IgD-negative memory B cell (primary cell): ENCODE measurements around the gene TOR1A. TPM values are rescaled to one million over a fixed set of nuclear protein-coding genes. Genes with fewer than 3 reads are reported as not detected.

Source experiments
- H3K27ac Mint-ChIP-seq, 3 donors: one replicate each; pipeline ENCODE4 v1.8.0; 2020 to 2022; ENCODE audit warnings: mild to moderate bottlenecking in 3 of 3, mixed read lengths in 3 of 3, moderate library complexity in 1 of 3
- H3K27me3 Mint-ChIP-seq: one replicate; pipeline ENCODE4 v1.8.0; 2021; ENCODE audit warnings: mixed read lengths
- H3K36me3 Mint-ChIP-seq: one replicate; pipeline ENCODE4 v1.8.0; 2020; ENCODE audit warnings: mild to moderate bottlenecking, mixed read lengths
- H3K4me1 Mint-ChIP-seq, 3 donors: one replicate each; pipeline ENCODE4 v1.8.0; 2020 to 2022; ENCODE audit warnings: mixed read lengths in 3 of 3, mild to moderate bottlenecking in 1 of 3
- H3K4me3 Mint-ChIP-seq, 4 donors: one replicate each; pipeline ENCODE4 v1.8.0; 2020 to 2022; ENCODE audit warnings: mild to moderate bottlenecking in 4 of 4, mixed read lengths in 4 of 4, moderate library complexity in 3 of 4
- H3K9me3 Mint-ChIP-seq, 3 donors: one replicate each; pipeline ENCODE4 v1.8.0; 2020 to 2021; ENCODE audit warnings: mixed read lengths in 3 of 3, mild to moderate bottlenecking in 1 of 3
- polyA plus RNA-seq: library from polyadenylated mRNA; unstranded; fragments of 300-500 nt; fragmentation: Illumina TruSeq; gene quantifications from one replicate; pipeline ENCODE4 v1.2.3, GENCODE V29; 2021

TOR1A gene
- polyA plus RNA-seq, result 56.8 TPM

- Mint-ChIP-seq H3K9me3 (no peaks in the 10 kb centered on the region), H3K4me1 (peaks cover 3 to 5% (median 4%) of the 10 kb centered on the region in 3 donors), H3K27me3 (no peaks in the 10 kb centered on the region), H3K27ac (peak within 1 kb of the TSS; percentile 63 to 88 (median 71)), H3K36me3 (no peaks in the 10 kb centered on the region), H3K4me3 (peak within 1 kb of the TSS; percentile 84 to 94 (median 90))
These were observed at the start of gene TOR1A for GRCh38 chr9:129823935-129824601. TSS of gene TOR1A (minus strand) at chr9:129824136. CDS start at chr9:129824085, 51 bp downstream.

DNA sequence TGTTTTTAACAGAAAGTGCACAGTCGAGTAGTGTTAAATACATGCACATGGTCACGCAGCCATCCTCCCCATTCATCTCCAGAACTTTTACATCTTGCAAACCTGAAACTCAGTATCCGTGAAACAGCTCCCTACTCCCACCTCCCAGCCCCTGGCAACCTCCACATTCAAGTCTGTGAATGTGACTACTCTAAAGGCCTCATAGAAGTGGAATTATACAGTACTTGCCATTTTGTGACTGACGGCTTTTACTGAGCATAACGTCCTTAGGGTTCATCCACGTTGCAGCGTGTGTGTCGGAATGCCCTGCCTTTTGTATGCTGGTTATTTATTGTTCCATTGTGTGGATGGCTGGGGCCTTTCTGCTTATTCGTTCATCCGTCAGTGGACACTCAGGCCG lies 47.1 kb upstream of the TOR1A start:
- Mint-ChIP-seq H3K4me1 (peaks cover 0 to 9% (median 8%) of the 10 kb centered on the region in 3 donors), H3K36me3 (peaks cover 7% of the 10 kb centered on the region), H3K9me3 (no peaks in the 10 kb centered on the region), H3K27ac (no peak overlapping the region), H3K4me3 (no peak overlapping the region), H3K27me3 (no peaks in the 10 kb centered on the region)

- H3K27ac Mint-ChIP-seq, result peak overlapping the region in 2 of 3 donors; percentile 39 to 76
- peaks cover 0 to 10% (median 8%) of the 10 kb centered on the region in 3 donors for H3K4me1 Mint-ChIP-seq
- H3K4me3 Mint-ChIP-seq, result peak overlapping the region in 2 of 4 donors; percentile 12 to 29
- peaks cover 7% of the 10 kb centered on the region for H3K36me3 Mint-ChIP-seq
- H3K27me3 Mint-ChIP-seq, result no peaks in the 10 kb centered on the region
- H3K9me3 Mint-ChIP-seq, result no peaks in the 10 kb centered on the region
These were observed 45.9 kb upstream of the TOR1A start for GRCh38 chr9:129869585-129870501.

- H3K27me3 Mint-ChIP-seq, result no peaks in the 10 kb centered on the region
- peaks cover 6% of the 10 kb centered on the region for H3K36me3 Mint-ChIP-seq
- peaks cover 0 to 11% (median 8%) of the 10 kb centered on the region in 3 donors for H3K4me1 Mint-ChIP-seq
- peak overlapping the region; percentile 19 to 76 (median 39) for H3K27ac Mint-ChIP-seq
- H3K9me3 Mint-ChIP-seq, result no peaks in the 10 kb centered on the region
- H3K4me3 Mint-ChIP-seq, result peak overlapping the region in 2 of 4 donors; percentile 27 to 47
These were observed 45.0 kb upstream of the TOR1A start for GRCh38 chr9:129868872-129869486.

DNA sequence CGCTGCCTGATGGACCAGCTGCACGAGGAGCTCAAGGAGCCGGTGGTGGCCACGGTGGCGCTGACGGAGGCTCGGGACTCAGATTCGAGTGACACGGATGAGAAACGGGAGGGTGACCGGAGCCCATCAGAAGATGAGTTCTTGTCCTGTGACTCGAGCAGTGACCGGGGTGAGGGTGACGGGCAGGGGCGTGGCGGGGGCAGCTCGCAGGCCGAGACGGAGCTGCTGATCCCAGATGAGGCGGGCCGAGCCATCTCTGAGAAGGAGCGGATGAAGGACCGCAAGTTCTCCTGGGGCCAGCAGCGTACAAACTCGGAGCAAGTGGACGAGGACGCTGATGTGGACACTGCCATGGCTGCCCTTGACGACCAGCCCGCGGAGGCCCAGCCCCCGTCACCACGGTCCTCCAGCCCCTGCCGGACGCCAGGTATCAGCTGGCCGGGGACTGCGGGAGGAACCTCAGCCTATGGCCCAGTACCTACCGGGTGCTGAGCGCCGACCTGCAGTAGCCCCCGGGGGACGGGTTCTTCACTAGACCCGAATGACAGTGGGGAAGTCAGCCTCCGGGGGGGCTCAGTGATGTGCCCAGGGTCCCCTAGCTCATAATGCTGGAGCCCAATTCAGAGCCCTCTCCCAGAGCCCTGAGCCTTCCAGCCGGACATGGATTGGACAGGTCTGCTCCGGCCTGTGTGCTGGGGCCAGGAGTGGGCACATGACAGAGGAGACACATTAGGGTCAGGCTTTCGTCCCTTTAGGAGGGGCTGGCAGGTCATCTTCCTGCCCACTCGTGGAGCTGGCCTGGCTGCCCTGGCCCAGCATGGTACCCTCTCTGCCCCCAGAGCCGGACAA lies 44.3 kb upstream of the TOR1A start:
- H3K4me1 Mint-ChIP-seq, result peaks cover 2 to 15% (median 7%) of the 10 kb centered on the region in 3 donors
- H3K4me3 Mint-ChIP-seq, result peak overlapping the region in 1 of 4 donors; percentile 47
- H3K36me3 Mint-ChIP-seq, result peaks cover 5% of the 10 kb centered on the region
- H3K27me3 Mint-ChIP-seq, result no peaks in the 10 kb centered on the region
- H3K27ac Mint-ChIP-seq, result peak overlapping the region; percentile 39 to 91 (median 76)
- H3K9me3 Mint-ChIP-seq, result no peaks in the 10 kb centered on the region

DNA sequence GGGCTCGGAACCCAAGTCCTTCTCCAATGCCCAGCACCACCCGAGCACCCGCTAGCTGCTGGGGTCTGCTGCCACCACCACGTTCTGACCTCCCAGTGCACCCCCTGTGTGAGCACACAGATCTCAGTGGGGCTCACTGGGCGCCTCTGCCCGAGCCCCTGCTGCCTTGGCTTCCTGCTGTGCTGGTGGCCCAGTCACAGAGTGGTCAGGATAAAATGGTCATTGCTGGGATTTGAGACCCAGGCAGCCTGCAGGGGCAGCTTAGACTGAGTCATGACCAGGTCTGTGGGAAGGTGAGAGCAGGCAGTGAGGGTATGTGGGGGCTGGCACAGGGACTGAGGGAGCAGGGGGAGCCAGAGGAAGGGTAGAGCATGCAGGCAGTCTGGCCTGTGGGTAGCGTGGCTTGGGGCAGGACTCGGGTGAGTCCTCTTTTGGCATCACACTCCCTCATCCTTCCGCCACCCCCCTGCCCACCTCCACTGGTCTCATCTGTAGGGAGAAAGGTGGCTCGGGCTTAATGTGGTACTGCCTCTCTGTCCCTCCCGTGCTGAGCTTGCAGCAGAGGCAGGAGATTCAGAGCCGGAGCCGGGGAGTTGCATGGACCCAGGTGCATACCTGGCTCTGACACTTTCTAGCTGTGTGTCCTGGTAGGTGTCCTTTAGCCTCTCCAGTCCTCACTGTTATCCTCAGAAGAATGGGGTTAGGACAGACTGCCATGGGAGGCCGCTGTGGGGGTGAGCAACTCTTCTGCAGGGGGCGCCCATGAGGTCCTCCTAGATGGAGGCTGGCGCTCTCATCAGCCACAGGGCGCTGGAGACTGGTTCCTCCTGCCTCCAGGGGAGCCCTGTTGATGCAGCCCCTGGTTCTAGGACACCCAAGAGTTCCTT lies 43.4 kb upstream of the TOR1A start:
- peaks cover 4 to 15% (median 6%) of the 10 kb centered on the region in 3 donors for H3K4me1 Mint-ChIP-seq
- H3K9me3 Mint-ChIP-seq, result no peaks in the 10 kb centered on the region
- peak overlapping the region in 1 of 4 donors; percentile 23 for H3K4me3 Mint-ChIP-seq
- H3K27ac Mint-ChIP-seq, result peak overlapping the region; percentile 18 to 91 (median 85)
- H3K36me3 Mint-ChIP-seq, result peaks cover 5% of the 10 kb centered on the region
- no peaks in the 10 kb centered on the region for H3K27me3 Mint-ChIP-seq

DNA sequence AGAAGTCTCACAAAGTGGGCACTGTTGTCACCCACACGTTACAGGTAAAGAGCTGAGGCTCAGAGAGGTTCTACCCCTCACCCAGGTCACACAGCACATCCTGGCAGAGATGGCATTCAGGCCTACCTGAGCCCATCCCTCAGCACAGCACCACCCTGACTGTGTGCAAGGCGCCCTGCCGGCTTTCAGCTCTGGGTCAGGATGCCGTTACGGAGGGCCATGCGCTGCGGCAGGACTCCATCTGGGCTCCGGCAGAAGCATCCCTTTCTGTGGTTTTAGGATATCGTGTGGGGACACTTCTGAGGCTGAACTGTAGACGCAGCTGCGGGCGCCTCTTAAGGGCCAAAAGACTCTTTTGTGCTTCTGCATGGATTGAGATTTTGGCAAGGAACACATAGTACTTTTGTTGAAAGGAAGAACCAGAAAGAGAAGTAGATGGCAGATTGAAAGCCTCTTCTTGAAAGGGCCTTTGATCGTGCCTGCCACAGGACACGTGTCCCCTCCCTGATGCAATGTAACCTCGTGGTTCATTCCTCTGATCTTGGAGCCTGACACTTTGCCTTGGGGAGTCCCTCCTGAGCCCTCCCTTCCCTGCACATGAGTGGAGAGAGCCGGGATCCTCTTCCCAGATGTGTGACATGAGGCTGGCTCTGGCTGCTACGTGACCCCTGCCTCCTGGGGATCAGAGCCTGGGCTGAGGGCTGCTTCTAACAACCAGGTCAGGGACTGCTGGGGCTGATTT lies 42.6 kb upstream of the TOR1A start:
- no peak overlapping the region for H3K4me3 Mint-ChIP-seq
- H3K27ac Mint-ChIP-seq, result peak overlapping the region in 2 of 3 donors; percentile 73 to 91
- H3K27me3 Mint-ChIP-seq, result no peaks in the 10 kb centered on the region
- H3K9me3 Mint-ChIP-seq, result no peaks in the 10 kb centered on the region
- peaks cover 4 to 15% (median 6%) of the 10 kb centered on the region in 3 donors for H3K4me1 Mint-ChIP-seq
- peaks cover 5% of the 10 kb centered on the region for H3K36me3 Mint-ChIP-seq

DNA sequence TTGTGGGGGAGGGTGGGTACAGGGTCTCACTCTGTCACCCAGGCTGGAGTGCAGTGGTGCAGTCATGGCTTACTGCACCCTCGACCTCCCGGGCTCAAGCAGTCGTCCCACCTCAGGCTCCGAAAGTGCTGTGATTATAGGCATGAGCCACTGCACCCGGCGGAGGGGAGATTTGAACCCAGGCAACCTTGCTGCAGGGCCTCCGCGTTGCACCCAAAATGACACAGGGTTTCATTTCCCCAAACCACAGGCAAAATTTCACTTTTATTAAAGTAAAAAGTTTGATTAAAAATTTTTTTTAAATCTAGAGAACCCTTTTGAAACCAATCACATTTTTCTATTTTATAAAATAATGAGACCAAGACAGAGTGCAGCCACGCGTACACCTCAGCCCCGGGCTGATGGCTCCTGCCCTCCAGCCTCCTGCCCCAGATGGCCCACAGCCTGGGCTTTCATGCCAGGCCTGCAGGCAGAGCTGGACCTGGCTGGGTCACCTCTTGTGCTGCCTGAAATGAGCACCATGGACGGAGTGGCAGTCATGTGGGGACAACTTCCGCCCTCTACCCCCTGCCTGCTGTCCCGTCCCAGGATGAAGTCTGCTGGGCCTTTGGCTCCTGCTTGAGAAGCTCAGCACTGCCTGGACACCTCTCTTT lies 41.9 kb upstream of the TOR1A start:
- Mint-ChIP-seq H3K4me3 (no peak overlapping the region), H3K27ac (no peak overlapping the region), H3K27me3 (no peaks in the 10 kb centered on the region), H3K36me3 (peaks cover 2% of the 10 kb centered on the region), H3K4me1 (peaks cover 4 to 13% (median 6%) of the 10 kb centered on the region in 3 donors), H3K9me3 (no peaks in the 10 kb centered on the region)

- Mint-ChIP-seq H3K9me3 (no peaks in the 10 kb centered on the region), H3K27ac (no peak overlapping the region), H3K4me3 (no peak overlapping the region), H3K4me1 (peaks cover 4 to 13% (median 6%) of the 10 kb centered on the region in 3 donors), H3K27me3 (no peaks in the 10 kb centered on the region), H3K36me3 (no peaks in the 10 kb centered on the region)
These were observed 41.2 kb upstream of the TOR1A start for GRCh38 chr9:129864991-129865647.

- Mint-ChIP-seq H3K36me3 (no peaks in the 10 kb centered on the region), H3K4me1 (peaks cover 2 to 13% (median 4%) of the 10 kb centered on the region in 3 donors), H3K27ac (peak overlapping the region in 2 of 3 donors; percentile 16 to 53), H3K9me3 (no peaks in the 10 kb centered on the region), H3K4me3 (peak overlapping the region in 2 of 4 donors; percentile 9 to 38), H3K27me3 (no peaks in the 10 kb centered on the region)
These were observed 39.2 kb upstream of the TOR1A start for GRCh38 chr9:129863059-129863690.

DNA sequence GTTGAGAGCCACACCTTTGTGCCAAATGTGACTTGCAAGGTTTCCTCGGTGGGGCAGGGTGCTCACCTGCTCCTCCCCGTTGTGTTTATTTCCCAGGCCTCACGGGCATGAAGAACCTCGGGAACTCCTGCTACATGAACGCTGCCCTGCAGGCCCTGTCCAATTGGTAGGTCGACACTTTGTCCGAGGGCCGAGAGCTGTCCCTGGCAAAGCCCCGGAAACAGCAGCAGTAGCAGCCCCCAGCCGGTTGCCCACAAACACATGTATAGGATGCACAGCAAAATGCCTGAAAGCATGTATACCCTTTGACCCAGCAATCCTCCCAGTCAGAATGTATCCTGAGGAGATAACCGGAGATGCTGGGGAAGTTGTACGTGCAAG lies 37.5 kb upstream of the TOR1A start:
- no peak overlapping the region for H3K27ac Mint-ChIP-seq
- no peaks in the 10 kb centered on the region for H3K9me3 Mint-ChIP-seq

More for the DNA sequence above, 37.5 kb upstream of the TOR1A start:
- Mint-ChIP-seq H3K36me3 (no peaks in the 10 kb centered on the region), H3K27me3 (no peaks in the 10 kb centered on the region), H3K4me1 (peaks cover 3 to 11% (median 4%) of the 10 kb centered on the region in 3 donors), H3K4me3 (no peak overlapping the region)
